Natural killer cell (primary cell): Measurements from ENCODE around the gene ATP2A1. TPM values are rescaled to one million over a fixed set of nuclear protein-coding genes. Genes with fewer than 3 reads are reported as not detected.
A peak's percentile ranks its signal among the peaks of the same experiment; 100 is the strongest.

Experiments
- ATAC-seq, 3 donors: fragments of 150-1000 bp in 2 of 3; fragments of 200-7000 bp in 1 of 3; cut with Tn5 transposase; 1 replicate in 1 of 3; 2 replicates in 2 of 3; pipeline ENCODE4 v1.10.0; 2021; ENCODE audit warnings: mild to moderate bottlenecking in 2 of 3, moderate library complexity in 2 of 3
- DNase-seq, 2 donors: peaks; one replicate each; pipeline versions ENCODE4 v3.0.0 to v3.0.0-alpha.2; 2013 to 2021; ENCODE audit warnings: mixed read lengths in 1 of 2
- H3K27ac ChIP-seq: one replicate; pipeline ENCODE4 v1.5.1; 2013; ENCODE audit warnings: mild to moderate bottlenecking, low read length
- H3K27me3 ChIP-seq: one replicate; pipeline ENCODE4 v1.6.1; 2013; ENCODE audit warnings: low read length; ENCODE audit not compliant: control insufficient read depth, insufficient read depth
- H3K36me3 ChIP-seq: one replicate; pipeline ENCODE4 v1.6.1; 2013; ENCODE audit warnings: low read length; ENCODE audit not compliant: control insufficient read depth, insufficient read depth
- H3K4me1 ChIP-seq: one replicate; pipeline ENCODE4 v1.6.1; 2013; ENCODE audit warnings: low read length; ENCODE audit not compliant: control insufficient read depth, insufficient read depth
- H3K4me3 ChIP-seq: one replicate; pipeline ENCODE4 v1.5.1; 2013; ENCODE audit warnings: low read length
- H3K9me3 ChIP-seq: one replicate; pipeline ENCODE4 v1.6.1; 2013; ENCODE audit warnings: low read length; ENCODE audit not compliant: control insufficient read depth, insufficient read depth
- H3K27ac Mint-ChIP-seq, 2 donors: one replicate each; pipeline ENCODE4 v1.8.0; 2022; ENCODE audit warnings: mild to moderate bottlenecking in 2 of 2, mixed read lengths in 2 of 2, moderate library complexity in 1 of 2
- H3K27me3 Mint-ChIP-seq, 2 donors: one replicate each; pipeline ENCODE4 v1.8.0; 2022; ENCODE audit warnings: low read depth in 2 of 2, mixed read lengths in 2 of 2
- H3K36me3 Mint-ChIP-seq: one replicate; pipeline ENCODE4 v1.8.0; 2022; ENCODE audit warnings: mixed read lengths
- H3K4me1 Mint-ChIP-seq, 2 donors: one replicate each; pipeline ENCODE4 v1.8.0; 2022; ENCODE audit warnings: mixed read lengths in 2 of 2
- H3K4me3 Mint-ChIP-seq: one replicate; pipeline ENCODE4 v1.8.0; 2022; ENCODE audit warnings: mild to moderate bottlenecking, moderate library complexity, mixed read lengths
- H3K9me3 Mint-ChIP-seq, 2 donors: one replicate each; pipeline ENCODE4 v1.8.0; 2022; ENCODE audit warnings: mixed read lengths in 2 of 2
- WGBS: methylation state at CpG from one replicate; pipeline ENCODE4 v1.1.7; 2013; ENCODE audit warnings: missing lambda C conversion rate; ENCODE audit not compliant: insufficient coverage; 5-methylcytosine and 5-hydroxymethylcytosine counted together
- intact Hi-C: fragments of 100-400 bp; cut with micrococcal nuclease; formaldehyde crosslinking; loops from one replicate; pipeline ENCODE4 v1.14.2; 2022
- total RNA-seq, 4 donors: library from RNA; stranded (reverse); fragments of 120-200 nt in 1 of 4; gene quantifications; one replicate each; pipeline versions ENCODE4 v1.2.3 to v1.2.4, GENCODE V29; 2013 to 2022
- TF ChIP-seq, protein P1 (sequence below): fragments of 200-600 bp; IDR thresholded peaks from one replicate; pipeline ENCODE4 v1.8.0; 2022; ENCODE audit warnings: antibody characterized with exemption

ATP2A1 gene
- 1 to 10 TPM in 2 of 3 donors, under 1 TPM in 1; 0.75 to 2.5 (median 1.3) TPM for total RNA-seq
- 0.52 TPM for total RNA-seq (2013)

DNA sequence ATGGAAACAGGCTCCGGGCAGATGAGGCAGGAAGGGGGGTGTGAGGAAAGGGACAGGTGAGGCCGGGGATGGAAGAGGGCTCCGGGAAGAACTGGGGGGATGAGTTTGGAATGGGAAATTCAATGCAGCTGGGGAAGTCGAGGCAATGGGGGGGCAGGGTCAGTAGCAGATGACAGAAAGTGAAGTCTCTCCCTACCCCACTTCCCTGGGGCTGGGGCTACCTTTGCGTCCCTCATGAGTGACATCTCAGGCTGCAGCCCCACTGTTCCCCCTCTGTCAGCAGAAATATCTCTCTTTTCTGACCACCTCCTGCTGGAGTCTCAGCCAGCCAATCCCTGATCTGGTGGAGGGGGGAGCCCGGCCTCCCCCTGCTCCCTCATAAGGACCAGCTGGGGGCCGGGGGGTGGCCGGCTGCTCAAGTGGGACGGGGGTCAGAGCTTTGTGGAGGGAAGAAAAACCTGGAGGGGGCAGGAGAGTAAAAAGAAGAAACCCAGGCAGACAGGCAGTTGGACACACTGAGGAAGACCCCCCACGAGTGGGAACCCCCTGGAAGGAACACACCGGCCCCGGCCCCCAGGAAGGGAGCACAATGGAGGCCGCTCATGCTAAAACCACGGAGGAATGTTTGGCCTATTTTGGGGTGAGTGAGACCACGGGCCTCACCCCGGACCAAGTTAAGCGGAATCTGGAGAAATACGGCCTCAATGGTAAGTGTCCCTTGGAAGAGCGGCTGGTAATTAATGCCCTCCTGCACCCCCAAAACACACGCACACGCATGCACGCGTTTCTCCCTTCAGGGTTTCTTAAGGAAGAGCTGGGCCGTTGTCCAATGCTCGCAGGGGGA is at the start of gene ATP2A1:
TSS of gene ATP2A1 (plus strand) at position 406 of the 844 bp plus-strand sequence. CDS start at position 590, 184 bp downstream.
- WGBS = 80% methylated on average over 20 of the region's 25 CpGs
- no peak for DNase-seq
- intact Hi-C loops = no loop called here
- ATAC-seq = no peak
- H3K36me3 Mint-ChIP-seq = no peaks in the 10 kb centered on the region
- peaks cover 23% of the 10 kb centered on the region for H3K4me1 ChIP-seq
- H3K27ac ChIP-seq = no peak within 1 kb of the TSS
- H3K9me3 ChIP-seq = no peaks in the 10 kb centered on the region
- peaks cover 10 to 27% of the 10 kb centered on the region in 2 donors for H3K4me1 Mint-ChIP-seq
- H3K4me3 ChIP-seq = peak within 1 kb of the TSS; percentile 91
- peaks cover 0 to 6% of the 10 kb centered on the region in 2 donors for H3K27me3 Mint-ChIP-seq
- H3K36me3 ChIP-seq = peaks cover 5% of the 10 kb centered on the region
- H3K9me3 Mint-ChIP-seq = no peaks in the 10 kb centered on the region
- TF ChIP-seq, protein P1, sequence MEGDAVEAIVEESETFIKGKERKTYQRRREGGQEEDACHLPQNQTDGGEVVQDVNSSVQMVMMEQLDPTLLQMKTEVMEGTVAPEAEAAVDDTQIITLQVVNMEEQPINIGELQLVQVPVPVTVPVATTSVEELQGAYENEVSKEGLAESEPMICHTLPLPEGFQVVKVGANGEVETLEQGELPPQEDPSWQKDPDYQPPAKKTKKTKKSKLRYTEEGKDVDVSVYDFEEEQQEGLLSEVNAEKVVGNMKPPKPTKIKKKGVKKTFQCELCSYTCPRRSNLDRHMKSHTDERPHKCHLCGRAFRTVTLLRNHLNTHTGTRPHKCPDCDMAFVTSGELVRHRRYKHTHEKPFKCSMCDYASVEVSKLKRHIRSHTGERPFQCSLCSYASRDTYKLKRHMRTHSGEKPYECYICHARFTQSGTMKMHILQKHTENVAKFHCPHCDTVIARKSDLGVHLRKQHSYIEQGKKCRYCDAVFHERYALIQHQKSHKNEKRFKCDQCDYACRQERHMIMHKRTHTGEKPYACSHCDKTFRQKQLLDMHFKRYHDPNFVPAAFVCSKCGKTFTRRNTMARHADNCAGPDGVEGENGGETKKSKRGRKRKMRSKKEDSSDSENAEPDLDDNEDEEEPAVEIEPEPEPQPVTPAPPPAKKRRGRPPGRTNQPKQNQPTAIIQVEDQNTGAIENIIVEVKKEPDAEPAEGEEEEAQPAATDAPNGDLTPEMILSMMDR = no peak
- no peaks in the 10 kb centered on the region for H3K27me3 ChIP-seq
- H3K4me3 Mint-ChIP-seq = peak within 1 kb of the TSS; percentile 68
- H3K27ac Mint-ChIP-seq = peak within 1 kb of the TSS in 1 of 2 donors; percentile 61

DNA sequence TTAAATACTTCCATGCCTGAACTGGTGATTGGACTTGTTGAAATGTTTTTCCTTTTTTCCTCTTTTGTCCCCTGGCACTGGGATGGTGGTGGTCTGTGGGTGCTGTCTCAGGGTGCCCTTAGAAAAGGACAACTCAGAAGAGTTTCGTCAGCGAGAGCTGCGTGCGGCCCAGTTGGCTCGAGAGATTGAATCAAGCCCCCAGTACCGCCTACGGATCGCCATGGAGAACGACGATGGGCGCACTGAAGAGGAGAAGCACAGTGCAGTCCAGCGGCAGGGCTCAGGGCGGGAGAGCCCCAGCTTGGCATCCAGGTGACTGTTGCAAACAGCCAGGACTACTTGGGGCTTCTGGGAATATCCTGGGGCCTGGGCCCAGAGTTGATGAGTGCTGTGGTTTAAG is 48.5 kb upstream of the ATP2A1 start:
- Mint-ChIP-seq H3K27me3 (no peaks in the 10 kb centered on the region), H3K4me1 (peaks cover 22 to 32% of the 10 kb centered on the region in 2 donors), H3K27ac (peak overlapping the region; percentile 27 to 29), H3K9me3 (no peaks in the 10 kb centered on the region), H3K36me3 (peaks cover 32% of the 10 kb centered on the region), H3K4me3 (no peak overlapping the region)
- H3K9me3 ChIP-seq = no peaks in the 10 kb centered on the region
- DNase-seq (no peak), ATAC-seq (no peak)
- peaks cover 7% of the 10 kb centered on the region for H3K4me1 ChIP-seq
- H3K36me3 ChIP-seq = peaks cover 91% of the 10 kb centered on the region
- H3K27ac ChIP-seq = no peak overlapping the region
- intact Hi-C loops = no loop called here
- H3K27me3 ChIP-seq = no peaks in the 10 kb centered on the region
- no peak overlapping the region for H3K4me3 ChIP-seq
- WGBS = 97% methylated on average over 13 of the region's 13 CpGs
- TF ChIP-seq, protein P1 = no peak

DNA sequence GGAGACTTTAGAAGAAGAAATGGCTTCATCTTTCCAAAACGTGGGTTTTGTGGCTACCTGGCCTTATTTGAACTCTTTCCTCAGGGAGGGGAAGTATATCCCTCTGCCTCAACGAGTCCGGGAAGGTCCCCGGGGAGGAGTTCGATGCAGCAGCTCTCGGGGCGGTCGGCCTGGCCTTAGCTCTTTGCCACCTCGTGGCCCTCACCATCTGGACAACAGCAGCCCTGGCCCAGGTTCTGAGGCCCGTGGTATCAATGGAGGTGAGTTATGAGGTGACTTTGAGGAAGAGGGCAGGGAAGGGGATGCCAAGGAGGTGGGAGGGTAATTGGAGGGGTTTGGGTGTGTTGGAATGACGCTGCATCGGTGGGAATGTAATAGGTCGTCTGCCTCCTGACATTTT is 47.8 kb upstream of the ATP2A1 start:
- 94% methylated on average over 13 of the region's 13 CpGs for WGBS

More for the DNA sequence above, 47.8 kb upstream of the ATP2A1 start:
- Mint-ChIP-seq H3K4me1 (peaks cover 14 to 29% of the 10 kb centered on the region in 2 donors), H3K9me3 (no peaks in the 10 kb centered on the region), H3K27me3 (no peaks in the 10 kb centered on the region), H3K4me3 (no peak overlapping the region), H3K27ac (peak overlapping the region in 1 of 2 donors; percentile 49), H3K36me3 (peaks cover 30% of the 10 kb centered on the region)
- intact Hi-C loops = no loop called here
- TF ChIP-seq, protein P1 = no peak
- DNase-seq = no peak
- Histone ChIP-seq H3K4me1 (no peaks in the 10 kb centered on the region), H3K9me3 (no peaks in the 10 kb centered on the region), H3K27ac (no peak overlapping the region), H3K36me3 (peaks cover 96% of the 10 kb centered on the region), H3K4me3 (no peak overlapping the region), H3K27me3 (no peaks in the 10 kb centered on the region)
- ATAC-seq = no peak
